ENCODE data around the gene DHX34.
A peak's percentile ranks its signal among the peaks of the same experiment; 100 is the strongest.

DHX34 gene

GRCh38 chr19:47306303-47306702 lies 42.8 kb upstream of the DHX34 start:
- Histone ChIP-seq H3K27me3 (no peaks in the 10 kb centered on the region), H3K27ac (peak overlapping the region in 1 of 2 donors; percentile 16), H3K4me1 (peaks cover 0 to 38% (median 12%) of the 10 kb centered on the region in 4 donors), H3K36me3 (no peaks in the 10 kb centered on the region), H3K9me3 (no peaks in the 10 kb centered on the region), H3K4me3 (no peak overlapping the region)
- intact Hi-C loops (cut with DNase I; ENCODE audit: low total_unique reads) = loop anchor here (10.0 kb wide), 1 partner anchor 198 kb away; no protein-coding TSS in a partner anchor
- no peak for DNase-seq
- TF ChIP-seq, protein P1, sequence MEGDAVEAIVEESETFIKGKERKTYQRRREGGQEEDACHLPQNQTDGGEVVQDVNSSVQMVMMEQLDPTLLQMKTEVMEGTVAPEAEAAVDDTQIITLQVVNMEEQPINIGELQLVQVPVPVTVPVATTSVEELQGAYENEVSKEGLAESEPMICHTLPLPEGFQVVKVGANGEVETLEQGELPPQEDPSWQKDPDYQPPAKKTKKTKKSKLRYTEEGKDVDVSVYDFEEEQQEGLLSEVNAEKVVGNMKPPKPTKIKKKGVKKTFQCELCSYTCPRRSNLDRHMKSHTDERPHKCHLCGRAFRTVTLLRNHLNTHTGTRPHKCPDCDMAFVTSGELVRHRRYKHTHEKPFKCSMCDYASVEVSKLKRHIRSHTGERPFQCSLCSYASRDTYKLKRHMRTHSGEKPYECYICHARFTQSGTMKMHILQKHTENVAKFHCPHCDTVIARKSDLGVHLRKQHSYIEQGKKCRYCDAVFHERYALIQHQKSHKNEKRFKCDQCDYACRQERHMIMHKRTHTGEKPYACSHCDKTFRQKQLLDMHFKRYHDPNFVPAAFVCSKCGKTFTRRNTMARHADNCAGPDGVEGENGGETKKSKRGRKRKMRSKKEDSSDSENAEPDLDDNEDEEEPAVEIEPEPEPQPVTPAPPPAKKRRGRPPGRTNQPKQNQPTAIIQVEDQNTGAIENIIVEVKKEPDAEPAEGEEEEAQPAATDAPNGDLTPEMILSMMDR (IDR thresholded peaks at IDR 0.05) = no peak

DNA sequence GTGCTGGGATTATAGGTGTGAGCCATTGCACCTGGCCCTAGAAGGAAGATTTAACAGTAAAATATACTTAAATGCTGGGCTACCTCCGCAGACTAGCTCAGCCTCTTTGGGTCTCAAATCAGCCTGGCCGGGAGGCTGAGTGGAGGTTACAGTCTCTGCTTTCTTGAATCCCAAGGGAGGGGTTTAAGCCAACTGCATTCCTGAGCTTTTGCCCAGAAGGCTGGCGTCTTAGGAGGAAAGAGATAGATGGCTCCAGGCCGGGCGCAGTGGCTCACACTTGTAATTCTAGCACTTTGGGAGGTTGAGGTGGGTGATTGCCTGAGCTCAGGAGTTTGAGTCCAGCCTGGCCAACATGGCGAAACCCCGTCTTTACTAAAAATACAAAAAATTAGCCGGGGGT lies 40.1 kb upstream of the DHX34 start:
- H3K4me3 ChIP-seq = no peak overlapping the region
- peak overlapping the region; percentile 38 to 62 for H3K27ac ChIP-seq

GRCh38 chr19:47309608-47310007 lies 39.5 kb upstream of the DHX34 start, which contains the start of gene C5AR1:
Gene C5AR1 (plus strand): TSS chr19:47309861. CDS start chr19:47309896, 35 bp downstream.
- peak within 1 kb of the TSS; percentile 38 to 62 for H3K27ac ChIP-seq
- peak within 1 kb of the TSS; percentile 20 to 24 for H3K4me3 ChIP-seq
- H3K9me3 ChIP-seq = no peaks in the 10 kb centered on the region
- DNase-seq = peak; percentile 66 to 76
- TF ChIP-seq, protein P1 (IDR thresholded peaks at IDR 0.05) = no peak
- no peaks in the 10 kb centered on the region for H3K27me3 ChIP-seq
- peaks cover 0 to 38% (median 12%) of the 10 kb centered on the region in 4 donors for H3K4me1 ChIP-seq
- intact Hi-C loops (cut with DNase I; ENCODE audit: low total_unique reads) = loop anchor here (10.0 kb wide), 1 partner anchor 195 kb away; no protein-coding TSS in a partner anchor
- H3K36me3 ChIP-seq = no peaks in the 10 kb centered on the region

More for the DNA sequence above, 40.1 kb upstream of the DHX34 start:
- intact Hi-C loops (cut with DNase I; ENCODE audit: low total_unique reads) = loop anchor here (10.0 kb wide), 1 partner anchor 196 kb away; no protein-coding TSS in a partner anchor
- Histone ChIP-seq H3K4me1 (peaks cover 0 to 38% (median 12%) of the 10 kb centered on the region in 4 donors), H3K9me3 (no peaks in the 10 kb centered on the region), H3K27me3 (no peaks in the 10 kb centered on the region), H3K36me3 (no peaks in the 10 kb centered on the region)
- TF ChIP-seq, protein P1 (IDR thresholded peaks at IDR 0.05) = no peak
- DNase-seq = peak; percentile 34 to 83

DNA sequence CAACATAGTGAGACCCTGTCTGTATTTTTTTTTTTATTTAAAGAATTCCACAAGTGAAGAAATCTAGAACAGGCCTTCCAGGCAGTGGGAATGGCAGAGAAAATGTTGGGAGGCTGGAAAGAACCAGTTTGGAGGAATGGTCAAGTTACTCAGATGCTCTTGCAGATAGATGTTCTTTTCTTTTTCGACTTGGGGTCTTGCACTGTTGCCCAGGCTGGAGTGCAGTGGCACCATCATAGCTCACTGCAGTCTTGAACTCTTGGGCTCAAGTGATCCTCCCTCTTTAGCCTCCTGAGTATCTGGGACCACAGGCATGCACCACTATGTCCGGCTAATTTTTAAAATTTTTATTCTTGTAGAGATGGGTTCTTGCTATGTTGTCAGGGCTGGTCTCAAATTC lies 38.8 kb upstream of the DHX34 start:
- Histone ChIP-seq H3K4me3 (peak overlapping the region; percentile 20 to 24), H3K27me3 (no peaks in the 10 kb centered on the region), H3K27ac (peak overlapping the region in 1 of 2 donors; percentile 62), H3K36me3 (no peaks in the 10 kb centered on the region), H3K9me3 (no peaks in the 10 kb centered on the region), H3K4me1 (peaks cover 0 to 32% (median 10%) of the 10 kb centered on the region in 4 donors)
- TF ChIP-seq, protein P1 (IDR thresholded peaks at IDR 0.05) = no peak
- intact Hi-C loops (cut with DNase I; ENCODE audit: low total_unique reads) = no loop called here
- DNase-seq = no peak

GRCh38 chr19:47310819-47311218 lies 38.3 kb upstream of the DHX34 start:
- Histone ChIP-seq H3K27ac (no peak overlapping the region), H3K4me1 (peaks cover 0 to 32% (median 11%) of the 10 kb centered on the region in 4 donors), H3K27me3 (no peaks in the 10 kb centered on the region), H3K4me3 (peak overlapping the region; percentile 20 to 24), H3K36me3 (no peaks in the 10 kb centered on the region), H3K9me3 (no peaks in the 10 kb centered on the region)
- TF ChIP-seq, protein P1 (IDR thresholded peaks at IDR 0.05) = no peak
- peak; percentile 51 to 76 for DNase-seq
- intact Hi-C loops (cut with DNase I; ENCODE audit: low total_unique reads) = no loop called here

Data from tibial artery (tissue), 4 donors.